ENCODE results near the gene BZW1.

GRCh38 chr2:200814917-200815316 is 3.2 kb downstream of the BZW1 start:
- TF ChIP-seq CTCF (IDR thresholded peaks at IDR 0.05) (no peak), POLR2A (IDR thresholded peaks at IDR 0.05) (no peak)

All from vagina (tissue), 2 donors.